T-helper 1 cell treated with Interleukin-12 subunit alpha and Interleukin-12 subunit beta and Interleukin-4 antibody, amounts not matched to agents 30 ng/mL and 1 ng/mL, for 36 hours (primary cell): ENCODE results near the gene JAKMIP2. TPM values are rescaled to one million over a fixed set of nuclear protein-coding genes. Genes with fewer than 3 reads are reported as not detected.

Experiments
- intact Hi-C: fragments of 100-400 bp; cut with micrococcal nuclease; formaldehyde crosslinking; loops from one replicate; pipeline ENCODE4 v1.15.1; 2024
- total RNA-seq: library from RNA; stranded (reverse); gene quantifications from 2 replicates; pipeline ENCODE4 v1.2.3, GENCODE V29; 2022

Gene JAKMIP2
- total RNA-seq, 1 donor from 2014 or later = 5.5 TPM

GRCh38 chr5:147789820-147790219, 7.3 kb upstream of the JAKMIP2 start:
- intact Hi-C loops = loop anchor here (10.0 kb wide), 1 partner anchor 1765 kb away; the partner anchor contains the start of gene CSNK1A1

DNA sequence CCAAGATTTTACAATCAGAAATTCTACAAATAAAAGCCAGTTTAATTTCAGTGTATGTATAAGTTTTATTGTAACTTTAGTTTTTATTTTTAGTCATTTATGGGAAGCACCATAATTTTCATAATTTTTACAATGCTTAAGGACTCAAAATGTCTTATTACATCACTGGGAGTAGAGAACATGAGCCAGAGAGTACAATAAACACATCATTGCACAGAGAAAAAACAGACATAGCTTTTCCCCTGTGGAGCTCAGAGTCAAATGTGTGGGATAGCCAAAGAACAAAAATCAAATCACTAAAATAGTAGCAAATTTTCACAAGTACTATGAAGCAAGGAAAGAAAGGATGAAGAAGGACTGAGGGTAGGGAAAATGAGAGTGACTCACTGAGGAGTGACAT, 5.5 kb upstream of the JAKMIP2 start:
- intact Hi-C loops = loop anchor here (10.0 kb wide), 1 partner anchor 1767 kb away; the partner anchor contains the start of gene CSNK1A1

GRCh38 chr5:147786142-147786541, 3.6 kb upstream of the JAKMIP2 start:
- intact Hi-C loops = loop anchor here (10.0 kb wide), 1 partner anchor 1769 kb away; the partner anchor contains the start of gene CSNK1A1

DNA sequence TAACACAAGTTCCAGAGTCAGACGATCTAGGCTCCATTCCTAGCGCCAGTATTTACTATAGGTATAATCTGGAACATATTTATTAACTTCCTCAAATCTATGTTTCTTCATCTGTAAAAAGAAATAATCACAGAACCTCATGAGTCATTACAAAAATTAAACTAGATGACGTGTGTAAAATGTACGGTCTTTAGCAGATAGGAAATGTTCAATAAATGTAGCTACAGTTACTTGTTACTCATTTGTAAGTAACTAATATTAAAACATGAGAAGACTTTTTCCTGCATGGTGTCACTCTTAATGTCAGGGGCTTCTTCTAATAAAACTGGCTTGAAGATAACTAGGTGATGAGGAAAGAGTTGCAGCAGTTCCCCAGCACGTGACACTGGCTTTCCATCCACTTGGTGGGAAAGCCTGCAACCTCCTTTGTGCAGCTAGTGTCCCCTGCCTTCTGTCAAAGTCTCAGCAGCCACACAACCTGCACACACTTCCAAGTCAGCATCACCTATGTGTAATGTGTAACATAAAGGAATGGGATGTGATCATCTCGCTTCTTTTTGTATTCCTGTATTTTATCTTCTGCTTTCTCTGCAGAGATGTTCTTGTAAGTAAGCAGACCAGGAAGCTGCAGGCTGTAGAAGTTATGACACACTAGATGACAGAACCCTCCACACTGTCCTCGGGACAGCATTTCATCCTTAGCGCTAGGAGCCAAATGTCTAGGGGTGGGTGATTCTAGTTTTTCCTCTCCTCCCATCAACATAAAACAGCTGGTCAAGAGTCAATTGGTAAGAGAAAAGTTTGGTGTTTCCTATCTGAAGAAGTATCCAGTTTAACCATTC, 1.8 kb upstream of the JAKMIP2 start:
- intact Hi-C loops = loop anchor here (5.0 to 10.0 kb wide), 3 partner anchors 1023 to 1770 kb away; partner anchors contain the start of genes CSNK1A1 and GRPEL2

GRCh38 chr5:147780924-147781573, 1.5 kb downstream of the JAKMIP2 start:
- intact Hi-C loops = loop anchor here (5.0 to 10.0 kb wide), 3 partner anchors 1026 to 1774 kb away; partner anchors contain the start of genes CSNK1A1 and GRPEL2

- intact Hi-C loops = loop anchor here (5.0 to 10.0 kb wide), 3 partner anchors 1028 to 1775 kb away; partner anchors contain the start of genes CSNK1A1 and GRPEL2
Measured at GRCh38 chr5:147779694-147780093, 2.8 kb downstream of the JAKMIP2 start.

DNA sequence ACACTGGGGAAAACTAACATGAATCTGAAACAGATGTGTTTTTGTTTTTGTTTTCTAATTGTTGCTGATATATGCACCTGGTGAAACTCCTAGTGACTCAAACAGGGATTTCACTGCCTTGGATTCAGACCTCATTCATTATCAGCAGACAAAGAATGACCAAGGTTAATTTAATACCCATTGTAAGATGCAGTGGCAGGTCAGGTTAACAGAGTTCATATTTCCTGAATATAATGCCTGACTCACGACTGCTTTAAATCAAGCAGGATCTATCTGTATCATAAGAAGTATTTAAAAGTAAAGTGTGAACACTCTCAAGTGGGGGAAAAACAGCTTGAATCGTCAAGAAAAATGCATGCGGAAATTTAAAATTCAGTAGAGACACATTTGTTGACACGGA, 5.5 kb downstream of the JAKMIP2 start:
- intact Hi-C loops = no loop called here

DNA sequence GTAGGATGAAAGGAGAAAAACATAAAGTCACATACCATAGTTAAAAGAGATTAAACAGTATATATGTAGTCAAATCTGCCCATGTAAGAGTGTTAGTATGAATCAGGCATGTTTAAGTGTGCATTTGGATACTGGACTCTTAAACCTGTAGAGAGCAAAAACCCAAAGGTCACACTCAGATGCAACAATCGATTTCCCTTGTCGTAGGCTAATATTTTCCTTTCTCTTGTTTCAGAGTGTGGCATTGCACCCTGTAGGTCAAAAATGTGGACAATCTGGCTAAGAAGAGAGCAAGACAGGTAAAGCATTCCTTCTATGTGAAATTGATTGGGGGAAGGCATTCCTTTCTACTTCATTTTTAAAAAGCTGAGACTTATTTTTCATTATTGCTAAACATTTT, 8.9 kb downstream of the JAKMIP2 start:
- intact Hi-C loops = no loop called here

GRCh38 chr5:147773139-147773538, 9.4 kb downstream of the JAKMIP2 start:
- intact Hi-C loops = no loop called here

GRCh38 chr5:147767048-147767447, 15.5 kb downstream of the JAKMIP2 start:
- intact Hi-C loops = no loop called here

DNA sequence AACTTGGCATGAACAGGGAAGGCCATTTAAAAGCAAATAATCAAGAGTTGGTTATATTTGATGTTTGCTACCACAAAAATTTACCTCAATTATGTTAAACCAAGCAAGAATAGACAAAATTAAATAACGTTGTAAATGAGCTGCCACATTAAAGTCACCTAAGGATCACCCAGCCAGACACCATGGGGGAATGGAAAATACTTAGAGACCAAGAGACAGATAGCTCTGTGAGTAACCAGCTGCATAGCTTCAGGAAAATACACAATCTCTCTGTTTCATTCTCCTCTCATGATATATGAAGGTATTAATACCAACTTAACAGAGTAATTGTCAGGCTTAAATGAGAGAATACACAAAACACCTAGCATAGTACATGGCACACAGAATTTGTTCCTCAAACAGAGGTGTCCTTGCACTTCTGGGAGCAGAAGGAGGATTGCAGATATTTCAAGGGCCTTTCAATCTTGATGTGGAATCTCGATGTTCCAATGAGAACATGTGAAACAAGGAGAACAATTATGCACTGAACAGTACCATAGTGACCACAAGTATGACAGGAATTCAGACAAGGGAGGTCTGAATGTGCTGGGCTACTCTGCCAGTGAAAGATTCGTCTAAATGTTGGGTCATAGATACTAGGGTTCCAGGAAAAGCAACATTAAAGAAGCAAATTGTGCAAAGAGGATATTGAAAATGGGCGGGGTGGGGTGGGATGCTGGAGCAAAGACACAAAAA, 18.6 kb downstream of the JAKMIP2 start:
- intact Hi-C loops = no loop called here

DNA sequence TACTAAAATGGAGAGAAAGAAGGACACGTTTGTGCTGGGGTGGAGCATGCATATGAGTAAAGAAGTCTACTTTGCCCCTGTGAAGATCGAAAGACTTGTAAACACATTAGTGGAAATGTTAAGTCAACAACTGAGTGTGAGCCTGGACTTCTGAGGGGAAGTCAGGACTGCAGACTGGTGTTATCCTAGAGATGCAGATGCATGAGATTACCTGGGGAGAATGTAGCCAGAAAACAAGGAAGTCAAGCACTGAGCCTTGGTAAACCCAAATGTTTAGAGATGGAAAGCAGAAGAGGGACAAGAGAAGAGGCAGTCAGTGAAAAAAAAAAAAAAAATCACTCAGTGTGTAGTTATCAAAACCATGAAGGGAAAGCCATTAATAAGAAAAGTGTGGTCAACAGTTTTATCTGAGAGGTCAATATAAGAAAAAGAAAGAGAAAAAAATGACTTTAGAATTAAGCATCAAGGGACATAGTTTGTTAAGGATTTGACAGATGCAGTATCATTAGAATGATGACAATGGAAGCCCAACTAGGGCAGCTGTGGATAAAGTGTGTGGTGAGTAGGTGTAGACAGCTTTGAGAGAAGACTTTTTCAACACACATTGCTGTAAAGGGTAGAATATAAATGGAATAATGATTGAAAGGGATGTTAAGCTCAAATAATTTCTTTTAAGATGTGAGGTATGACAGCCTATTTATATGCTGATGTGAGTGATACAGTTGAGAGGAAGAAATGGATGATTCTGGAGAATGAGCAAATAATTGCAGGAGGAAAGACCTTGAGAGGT, 22.2 kb downstream of the JAKMIP2 start:
- intact Hi-C loops = no loop called here

GRCh38 chr5:147759441-147759840, 23.1 kb downstream of the JAKMIP2 start:
- intact Hi-C loops = no loop called here

DNA sequence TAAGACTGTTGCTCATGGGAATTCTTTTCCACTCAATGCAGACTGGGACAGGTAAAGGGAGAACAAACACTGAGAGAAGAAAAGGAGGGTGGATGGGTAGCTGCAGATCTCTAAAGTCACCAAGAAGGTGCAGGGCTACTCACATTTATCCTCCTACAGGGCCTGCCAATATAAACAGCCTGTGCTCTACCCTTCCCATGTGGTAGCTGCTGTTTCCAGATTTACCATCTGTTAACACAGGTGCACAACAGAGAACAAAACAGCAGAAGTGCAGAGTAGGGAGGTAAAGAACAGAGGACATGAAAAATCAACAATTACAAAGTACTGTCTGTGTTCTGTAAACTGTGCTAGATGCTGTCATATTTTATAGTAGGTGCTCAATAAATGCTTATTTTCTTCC, 26.0 kb downstream of the JAKMIP2 start:
- intact Hi-C loops = no loop called here

DNA sequence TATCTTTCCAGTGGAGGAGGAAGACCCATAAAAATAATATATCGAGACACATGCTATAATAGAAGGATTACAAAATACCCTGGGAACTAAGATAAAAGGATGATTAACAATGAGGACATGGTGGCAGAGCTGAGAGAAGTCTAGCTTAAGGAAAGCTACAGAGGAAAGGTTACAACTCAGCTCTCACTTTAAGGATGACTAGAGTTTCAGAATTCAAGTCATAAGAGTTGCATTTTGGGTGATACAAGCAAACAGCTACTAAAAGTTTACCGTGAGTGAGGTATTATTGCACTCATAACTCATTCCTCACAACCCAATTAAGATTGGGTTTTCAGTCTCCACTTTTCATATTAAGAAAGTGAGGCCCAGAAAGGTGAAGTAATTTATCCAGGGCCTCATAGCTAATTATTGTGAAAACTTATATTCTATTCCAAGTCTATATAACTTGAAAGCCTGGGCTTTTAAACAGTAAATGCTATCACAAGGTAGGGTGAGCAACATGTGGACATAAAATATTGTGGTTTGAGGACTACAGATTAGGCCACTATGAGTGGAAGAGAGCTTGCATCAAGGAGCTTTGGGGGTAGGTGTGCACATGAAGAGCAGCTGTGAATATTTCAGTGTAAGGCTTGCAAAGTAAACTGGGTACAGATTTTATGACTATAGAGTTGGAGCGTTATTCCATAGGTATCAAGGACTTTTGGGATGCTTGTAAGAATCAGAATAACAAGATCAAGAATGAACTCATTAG, 28.0 kb downstream of the JAKMIP2 start:
- intact Hi-C loops = no loop called here

DNA sequence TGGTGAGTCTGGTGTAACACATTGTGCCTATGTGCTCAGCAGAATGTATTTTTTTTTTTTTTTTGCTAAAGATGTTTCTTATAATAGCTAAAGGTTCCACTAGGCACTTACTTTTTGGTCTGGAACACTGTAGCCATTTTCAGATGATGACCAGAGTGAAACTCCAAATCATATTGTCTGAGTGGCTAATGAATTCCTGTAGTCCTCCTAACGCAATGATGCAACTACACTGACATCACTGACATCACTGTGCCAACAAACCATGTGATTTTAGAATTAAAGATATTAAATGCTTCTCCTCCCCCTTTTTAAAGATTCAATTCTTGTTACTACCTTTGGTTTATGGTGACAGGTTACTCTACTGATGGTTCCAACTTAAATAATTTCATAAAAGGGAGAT, 28.8 kb downstream of the JAKMIP2 start:
- intact Hi-C loops = no loop called here

GRCh38 chr5:147752666-147753290, 29.8 kb downstream of the JAKMIP2 start:
- intact Hi-C loops = no loop called here

GRCh38 chr5:147752033-147752432, 30.5 kb downstream of the JAKMIP2 start:
- intact Hi-C loops = no loop called here

GRCh38 chr5:147751156-147751830, 31.2 kb downstream of the JAKMIP2 start:
- intact Hi-C loops = no loop called here
